ENCODE results near the gene RMND1. TPM values are rescaled to one million over a fixed set of nuclear protein-coding genes. Genes with fewer than 3 reads are reported as not detected.

The RMND1 gene
- total and polyA plus RNA-seq, 9 of the 15 experiments (the other 6 are each of a cell fraction or from before 2014, with no cell fraction given): 26.9 to 47.8 (median 36.2) TPM

DNA sequence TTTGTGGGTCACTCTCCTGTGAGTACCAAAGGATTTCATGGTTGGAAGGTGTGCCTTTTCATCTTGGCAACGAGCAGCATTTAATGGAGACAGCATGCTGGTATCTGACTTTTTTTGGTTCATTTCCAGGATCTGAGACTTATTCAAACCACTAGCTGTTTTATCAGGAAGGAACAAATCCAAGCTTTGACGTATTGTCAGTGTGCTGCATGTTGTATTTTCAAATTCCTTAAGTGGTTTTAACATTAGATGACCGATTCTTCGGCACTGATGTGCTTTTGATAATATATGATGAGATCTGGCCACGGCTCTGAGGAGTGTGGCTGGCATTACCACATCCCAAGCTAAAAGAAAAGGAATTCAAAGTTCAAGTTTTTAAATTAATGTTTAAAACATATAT lies 6.4 kb downstream of the RMND1 start (continued):
- TF ChIP-seq, protein P1, sequence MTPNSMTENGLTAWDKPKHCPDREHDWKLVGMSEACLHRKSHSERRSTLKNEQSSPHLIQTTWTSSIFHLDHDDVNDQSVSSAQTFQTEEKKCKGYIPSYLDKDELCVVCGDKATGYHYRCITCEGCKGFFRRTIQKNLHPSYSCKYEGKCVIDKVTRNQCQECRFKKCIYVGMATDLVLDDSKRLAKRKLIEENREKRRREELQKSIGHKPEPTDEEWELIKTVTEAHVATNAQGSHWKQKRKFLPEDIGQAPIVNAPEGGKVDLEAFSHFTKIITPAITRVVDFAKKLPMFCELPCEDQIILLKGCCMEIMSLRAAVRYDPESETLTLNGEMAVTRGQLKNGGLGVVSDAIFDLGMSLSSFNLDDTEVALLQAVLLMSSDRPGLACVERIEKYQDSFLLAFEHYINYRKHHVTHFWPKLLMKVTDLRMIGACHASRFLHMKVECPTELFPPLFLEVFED (CRISPR knock-in tag; conservative IDR thresholded peaks at IDR 0.05): no peak
- TF ChIP-seq HDAC3 (IDR thresholded peaks at IDR 0.05; ENCODE audit: borderline replicate concordance, partially characterized antibody) (no peak), SLC30A9 (CRISPR knock-in tag; IDR thresholded peaks at IDR 0.05) (no peak), ZNF316 (IDR thresholded peaks at IDR 0.05) (no peak), NFIC (IDR thresholded peaks at IDR 0.05) (no peak), ZNF589 (CRISPR knock-in tag; IDR thresholded peaks at IDR 0.05; ENCODE audit: low read depth) (no peak)

- no peak for FAIRE-seq
- in situ Hi-C loops (cut with MboI): no loop called here
- no peak for DNase-seq (ENCODE audit: extremely low read depth in 1 of 4, low spot score in 3 of 4)
- no peak overlapping the region for H2AFZ ChIP-seq (ENCODE audit: low read depth, low read length)
- intact Hi-C loops (cut with micrococcal nuclease): loop anchor here (5.0 kb wide), 1 partner anchor 33 kb away; no protein-coding TSS in a partner anchor
- ATAC-seq: no peak
- peaks cover 80% of the 10 kb centered on the region for H3K79me2 ChIP-seq (ENCODE audit: control insufficient read depth, insufficient read depth, low read length)
- peaks cover 56% of the 10 kb centered on the region for H3K36me3 ChIP-seq (ENCODE audit: control insufficient read depth, insufficient read depth, low read length)
- no peak overlapping the region for H3K4me3 ChIP-seq
- TF ChIP-seq ZNF143 (CRISPR knock-in tag; IDR thresholded peaks at IDR 0.05) (no peak), NFE2 (IDR thresholded peaks at IDR 0.05; ENCODE audit: low read depth) (no peak), JUN (IDR thresholded peaks at IDR 0.05; ENCODE audit: borderline replicate concordance, low read depth, low read length) (no peak), JUN (CRISPR knock-in tag; IDR thresholded peaks at IDR 0.05; ENCODE audit: borderline replicate concordance) (no peak), CBX8 (IDR thresholded peaks at IDR 0.05; ENCODE audit: borderline replicate concordance, extremely low read depth, low read depth, low read length, poor library complexity, severe bottlenecking) (no peak), HCFC1 (IDR thresholded peaks at IDR 0.05; ENCODE audit: low read depth, low read length) (no peak)
- TF ChIP-seq, protein P2, sequence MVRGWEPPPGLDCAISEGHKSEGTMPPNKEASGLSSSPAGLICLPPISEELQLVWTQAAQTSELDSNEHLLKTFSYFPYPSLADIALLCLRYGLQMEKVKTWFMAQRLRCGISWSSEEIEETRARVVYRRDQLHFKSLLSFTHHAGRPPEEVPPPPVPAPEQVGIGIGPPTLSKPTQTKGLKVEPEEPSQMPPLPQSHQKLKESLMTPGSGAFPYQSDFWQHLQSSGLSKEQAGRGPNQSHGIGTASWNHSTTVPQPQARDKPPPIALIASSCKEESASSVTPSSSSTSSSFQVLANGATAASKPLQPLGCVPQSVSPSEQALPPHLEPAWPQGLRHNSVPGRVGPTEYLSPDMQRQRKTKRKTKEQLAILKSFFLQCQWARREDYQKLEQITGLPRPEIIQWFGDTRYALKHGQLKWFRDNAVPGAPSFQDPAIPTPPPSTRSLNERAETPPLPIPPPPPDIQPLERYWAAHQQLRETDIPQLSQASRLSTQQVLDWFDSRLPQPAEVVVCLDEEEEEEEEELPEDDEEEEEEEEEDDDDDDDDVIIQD (CRISPR knock-in tag; IDR thresholded peaks at IDR 0.05): no peak
- no peaks in the 10 kb centered on the region for H4K20me1 ChIP-seq (replicated peaks; ENCODE audit: control insufficient read depth, insufficient read depth, low read length)
- H3K9ac ChIP-seq (ENCODE audit: insufficient read depth in 1 of 2, low read depth in 2 of 2, low read length in 2 of 2): no peak overlapping the region
- no peaks in the 10 kb centered on the region for H3K9me1 ChIP-seq (ENCODE audit: control insufficient read depth, insufficient read depth, low read length)
- H3K27ac ChIP-seq (ENCODE audit: extremely low read depth, low read depth, low read length): no peak overlapping the region
- ChIA-PET POLR2A (interaction anchor here (0.6 kb wide), 1 partner anchor 41 kb away, joined by 3 read pairs; no protein-coding TSS in a partner anchor), CTCF (ENCODE audit: low intra/inter-chr PET ratio) (no interaction called here)
- no TSS peak for BruUV-seq (replicated peaks)
- WGBS (ENCODE audit: insufficient coverage, low coverage, missing lambda C conversion rate): 85% methylated on average over 4 of the region's 4 CpGs
- no peaks in the 10 kb centered on the region for H3K27me3 ChIP-seq (ENCODE audit: control insufficient read depth in 2 of 2, insufficient read depth in 2 of 2, low read length in 2 of 2)
- H3K4me2 ChIP-seq (ENCODE audit: insufficient read depth, low read length): no peak overlapping the region
- no peaks in the 10 kb centered on the region; a peak in 1 of 5 replicates for H3K4me1 ChIP-seq (replicated peaks in 1 of 2; ENCODE audit: control insufficient read depth in 2 of 2, insufficient read depth in 2 of 2, low read length in 2 of 2)
- no peaks in the 10 kb centered on the region for H3K9me3 ChIP-seq (replicated peaks; ENCODE audit: control insufficient read depth, insufficient read depth, low read depth, low read length)
Observed at GRCh38 chr6:151443911-151444621, 7.9 kb downstream of the RMND1 start.

Measured in K562 (cell line).